Measurements from ENCODE around the gene SLC15A5. TPM values are rescaled to one million over a fixed set of nuclear protein-coding genes. Genes with fewer than 3 reads are reported as not detected.

SLC15A5 gene
- total RNA-seq, 4 donors from 2014 or later = not detected

DNA sequence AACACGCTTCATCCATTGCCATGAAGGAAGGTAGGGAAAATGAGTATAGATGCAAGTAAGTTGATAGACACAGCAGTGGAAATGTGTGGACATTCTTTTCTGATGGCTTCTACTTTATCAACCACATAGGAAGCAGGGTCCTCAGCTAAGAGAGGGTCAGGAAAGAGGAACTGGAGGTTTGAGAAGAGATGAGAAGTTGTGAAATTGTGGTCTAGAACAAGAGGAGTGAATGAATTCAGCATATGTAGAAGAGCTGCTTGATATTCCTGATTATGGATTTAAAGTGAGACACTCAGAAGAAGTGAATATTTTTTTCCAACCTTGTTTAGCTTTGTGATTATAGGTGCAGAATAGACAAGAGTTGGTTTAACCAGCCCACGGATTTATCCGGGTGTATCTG, 128.5 kb downstream of the SLC15A5 start:
- Histone ChIP-seq H3K4me3 (no peak overlapping the region), H3K27me3 (no peaks in the 10 kb centered on the region), H3K4me1 (no peaks in the 10 kb centered on the region), H3K9me3 (no peaks in the 10 kb centered on the region), H3K36me3 (no peaks in the 10 kb centered on the region), H3K27ac (no peak overlapping the region)
- no peak for TF ChIP-seq POLR2A (IDR thresholded peaks at IDR 0.05)
- TF ChIP-seq, protein P1, sequence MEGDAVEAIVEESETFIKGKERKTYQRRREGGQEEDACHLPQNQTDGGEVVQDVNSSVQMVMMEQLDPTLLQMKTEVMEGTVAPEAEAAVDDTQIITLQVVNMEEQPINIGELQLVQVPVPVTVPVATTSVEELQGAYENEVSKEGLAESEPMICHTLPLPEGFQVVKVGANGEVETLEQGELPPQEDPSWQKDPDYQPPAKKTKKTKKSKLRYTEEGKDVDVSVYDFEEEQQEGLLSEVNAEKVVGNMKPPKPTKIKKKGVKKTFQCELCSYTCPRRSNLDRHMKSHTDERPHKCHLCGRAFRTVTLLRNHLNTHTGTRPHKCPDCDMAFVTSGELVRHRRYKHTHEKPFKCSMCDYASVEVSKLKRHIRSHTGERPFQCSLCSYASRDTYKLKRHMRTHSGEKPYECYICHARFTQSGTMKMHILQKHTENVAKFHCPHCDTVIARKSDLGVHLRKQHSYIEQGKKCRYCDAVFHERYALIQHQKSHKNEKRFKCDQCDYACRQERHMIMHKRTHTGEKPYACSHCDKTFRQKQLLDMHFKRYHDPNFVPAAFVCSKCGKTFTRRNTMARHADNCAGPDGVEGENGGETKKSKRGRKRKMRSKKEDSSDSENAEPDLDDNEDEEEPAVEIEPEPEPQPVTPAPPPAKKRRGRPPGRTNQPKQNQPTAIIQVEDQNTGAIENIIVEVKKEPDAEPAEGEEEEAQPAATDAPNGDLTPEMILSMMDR (IDR thresholded peaks at IDR 0.05) = no peak
- no peak for DNase-seq

Other genes with a start within 250 kb of the SLC15A5 start
- 100 to 1,000 TPM in 2 of 4 donors, 10 to 100 TPM in 2; 55.3 to 197 (median 125) TPM for gene MGST1, start 70.0 kb upstream of the SLC15A5 start, total RNA-seq

All from Peyer's patch (tissue), 4 donors.